ENCODE results near the gene RFNG. TPM values are rescaled to one million over a fixed set of nuclear protein-coding genes. Genes with fewer than 3 reads are reported as not detected.

RFNG gene
- total RNA-seq, 1 donor from 2014 or later: 35.8 TPM

GRCh38 chr17:82063424-82064415, 12.1 kb upstream of the RFNG start:
- TF ChIP-seq CTCF (conservative IDR thresholded peaks at IDR 0.05; ENCODE audit: low read depth, low read length): no peak
- no peak for DNase-seq (ENCODE audit: low read depth)
- peak overlapping the region; percentile 91 for H3K4me3 ChIP-seq (ENCODE audit: low read depth, low read length)

DNA sequence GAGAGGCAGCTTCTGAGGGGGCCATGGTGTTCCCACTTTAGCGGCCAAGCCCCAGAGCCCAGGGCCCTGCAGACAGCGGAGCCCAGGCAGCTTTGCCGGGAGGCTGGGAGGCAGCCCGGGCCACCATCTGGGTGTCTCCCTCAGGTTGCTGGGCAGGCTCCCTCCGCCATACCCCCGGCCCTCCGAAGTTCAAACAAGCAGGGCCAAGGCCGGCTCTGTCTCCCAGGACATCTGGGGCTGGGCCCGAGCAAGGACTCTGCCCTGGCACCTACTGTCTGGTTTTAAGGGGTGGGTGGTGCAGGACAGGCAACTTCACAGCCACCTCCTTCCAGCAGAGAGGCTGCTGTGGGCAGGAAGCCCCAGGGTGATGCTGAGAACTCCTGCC, 11.4 kb upstream of the RFNG start:
- DNase-seq (ENCODE audit: low read depth): no peak
- no peak for TF ChIP-seq CTCF (conservative IDR thresholded peaks at IDR 0.05; ENCODE audit: low read depth, low read length)
- no peak overlapping the region for H3K4me3 ChIP-seq (ENCODE audit: low read depth, low read length)

DNA sequence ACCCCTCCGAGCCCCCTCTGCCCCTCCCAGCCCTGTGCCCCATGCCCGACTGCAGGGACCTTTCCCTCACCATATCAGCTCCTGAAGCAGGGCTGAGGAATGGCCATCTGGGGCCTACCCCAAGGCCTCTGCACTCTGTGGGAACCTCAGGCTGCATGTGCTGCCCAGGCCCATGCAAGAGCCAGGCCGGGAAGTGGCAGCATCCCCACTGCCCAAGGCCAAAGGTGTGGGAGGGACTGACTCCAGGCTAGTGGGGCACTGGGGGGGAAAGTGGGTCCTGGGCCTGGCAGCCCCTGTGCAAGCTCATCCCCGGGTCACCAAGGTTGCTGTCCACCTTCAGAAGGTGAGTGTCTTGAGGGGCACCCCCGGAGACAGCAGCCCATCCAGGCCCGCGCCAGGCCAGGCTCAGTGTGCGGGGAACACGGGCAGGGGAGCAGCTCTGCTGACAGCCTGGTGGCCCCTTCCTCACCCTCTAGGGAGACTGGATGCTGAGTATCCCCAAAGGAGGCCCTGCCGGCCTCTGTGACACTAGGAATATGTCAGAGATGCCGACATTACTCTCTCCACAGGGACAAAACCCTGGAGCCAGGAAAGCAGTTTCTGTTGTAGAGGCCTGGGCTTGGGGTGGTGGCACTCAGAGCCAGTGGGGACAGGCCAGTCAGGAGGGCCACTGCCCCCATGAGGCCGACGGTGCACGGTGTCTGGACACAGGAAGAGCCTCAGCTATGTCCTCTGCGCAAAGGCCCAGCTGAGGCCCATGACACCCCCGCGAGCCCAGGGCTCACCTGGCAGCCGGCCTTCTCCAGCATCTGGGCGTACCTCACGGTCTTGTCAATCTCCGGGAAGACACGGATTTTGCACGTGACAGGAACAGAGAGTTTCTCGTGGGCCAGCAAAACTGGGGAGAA, 10.7 kb upstream of the RFNG start:
- DNase-seq (ENCODE audit: low read depth): no peak
- TF ChIP-seq CTCF (conservative IDR thresholded peaks at IDR 0.05; ENCODE audit: low read depth, low read length): peak; percentile 3
- no peak overlapping the region for H3K4me3 ChIP-seq (ENCODE audit: low read depth, low read length)

- TF ChIP-seq CTCF (conservative IDR thresholded peaks at IDR 0.05; ENCODE audit: low read depth, low read length): no peak
- no peak overlapping the region for H3K4me3 ChIP-seq (ENCODE audit: low read depth, low read length)
- no peak for DNase-seq (ENCODE audit: low read depth)
These were observed 9.7 kb upstream of the RFNG start for GRCh38 chr17:82061047-82061925.

GRCh38 chr17:82060614-82061013, 9.0 kb upstream of the RFNG start:
- H3K4me3 ChIP-seq (ENCODE audit: low read depth, low read length): no peak overlapping the region
- TF ChIP-seq CTCF (conservative IDR thresholded peaks at IDR 0.05; ENCODE audit: low read depth, low read length): no peak
- DNase-seq (ENCODE audit: low read depth): no peak

- DNase-seq (ENCODE audit: low read depth): no peak
- no peak overlapping the region for H3K4me3 ChIP-seq (ENCODE audit: low read depth, low read length)
- no peak for TF ChIP-seq CTCF (conservative IDR thresholded peaks at IDR 0.05; ENCODE audit: low read depth, low read length)
These were observed 8.4 kb upstream of the RFNG start for GRCh38 chr17:82060001-82060380.

All from epithelial cell of proximal tubule (primary cell).